Activated T-cell treated with anti-CD3 and anti-CD28 coated beads, Interleukin-2, amount 50 U/mL, for 24 hours (primary cell): ENCODE data around the gene ANKRD44.

Source experiments
- DNase-seq: peaks from one replicate; pipeline ENCODE4 v3.0.0-alpha.2; 2020
- H3K27ac Mint-ChIP-seq: 2 replicates; pipeline ENCODE4 v1.8.0; 2020; ENCODE audit warnings: mild to moderate bottlenecking, mixed read lengths
- H3K27me3 Mint-ChIP-seq: 2 replicates; pipeline ENCODE4 v1.8.0; 2020; ENCODE audit warnings: mixed read lengths
- H3K36me3 Mint-ChIP-seq: 2 replicates; pipeline ENCODE4 v1.8.0; 2020; ENCODE audit warnings: low read depth, mixed read lengths
- H3K4me1 Mint-ChIP-seq: 2 replicates; pipeline ENCODE4 v1.8.0; 2020; ENCODE audit warnings: low read depth, mixed read lengths
- H3K4me3 Mint-ChIP-seq: 2 replicates; pipeline ENCODE4 v1.8.0; 2020; ENCODE audit warnings: mild to moderate bottlenecking, moderate library complexity, mixed read lengths
- H3K9me3 Mint-ChIP-seq: 2 replicates; pipeline ENCODE4 v1.8.0; 2020; ENCODE audit warnings: mixed read lengths

Gene ANKRD44

DNA sequence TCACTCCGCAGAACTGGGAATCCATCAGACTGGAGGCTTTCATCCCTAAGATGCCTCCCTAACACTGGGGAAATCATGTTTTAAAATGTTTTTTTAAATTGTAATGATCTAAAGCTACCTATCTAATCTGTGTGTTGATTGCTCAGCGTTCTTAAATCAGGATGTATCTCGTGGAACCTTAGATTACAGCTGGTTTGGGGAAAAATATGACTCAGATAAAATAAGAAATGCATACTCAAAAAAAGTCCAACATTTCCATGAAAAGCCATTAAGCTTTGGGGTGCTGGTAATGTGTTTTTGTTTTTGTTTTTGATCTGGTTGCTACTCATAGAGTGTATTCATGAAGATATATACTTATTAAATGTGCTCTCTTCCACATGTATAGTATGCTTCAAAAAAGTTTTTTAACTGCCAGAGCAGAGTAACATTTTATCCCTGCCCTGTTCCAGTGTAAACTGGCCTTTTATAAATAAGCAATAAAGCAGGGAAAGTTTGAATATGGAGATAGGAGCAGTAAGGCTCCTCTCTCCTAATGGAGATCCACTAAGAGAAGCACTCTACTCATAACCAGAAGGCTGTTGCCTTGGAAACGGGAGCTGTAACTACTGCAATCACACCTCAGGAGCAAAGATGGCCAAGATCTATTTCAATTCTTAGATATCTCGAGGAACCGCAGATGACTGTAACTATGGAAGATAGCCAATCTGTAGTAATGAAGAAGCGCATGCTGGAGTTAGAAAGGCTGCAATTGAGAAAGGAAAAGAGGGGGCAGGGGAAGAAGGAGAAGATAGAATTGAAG lies 41.6 kb downstream of the ANKRD44 start:
- Mint-ChIP-seq H3K9me3 (peaks cover 3% of the 10 kb centered on the region), H3K4me3 (peak overlapping the region; percentile 26), H3K36me3 (peaks cover 25% of the 10 kb centered on the region), H3K27ac (peak overlapping the region; percentile 86), H3K4me1 (peaks cover 94% of the 10 kb centered on the region), H3K27me3 (no peaks in the 10 kb centered on the region)
- DNase-seq, result no peak

DNA sequence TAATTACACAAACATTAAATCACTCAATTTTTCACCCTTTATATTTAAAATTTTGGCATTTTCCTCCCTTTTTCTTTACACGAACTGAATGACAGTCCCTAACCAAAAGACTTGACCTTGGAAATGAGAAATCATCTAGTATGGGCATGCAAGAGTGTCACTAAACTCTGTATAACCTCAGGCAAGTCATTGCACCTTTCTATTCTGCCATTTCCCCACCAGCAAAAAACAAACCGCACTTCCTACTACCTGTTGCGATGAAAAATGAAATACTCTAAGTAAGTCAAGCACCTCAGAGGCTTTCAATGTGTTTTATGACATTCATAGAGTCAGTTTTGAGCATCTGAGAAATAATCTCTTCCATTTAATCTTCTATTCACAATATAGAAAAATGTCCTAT lies 44.1 kb downstream of the ANKRD44 start:
- peak overlapping the region; percentile 86 for H3K27ac Mint-ChIP-seq
- DNase-seq, result no peak
- H3K4me1 Mint-ChIP-seq, result peaks cover 99% of the 10 kb centered on the region
- no peaks in the 10 kb centered on the region for H3K27me3 Mint-ChIP-seq
- H3K4me3 Mint-ChIP-seq, result peak overlapping the region; percentile 42
- no peaks in the 10 kb centered on the region for H3K9me3 Mint-ChIP-seq
- peaks cover 29% of the 10 kb centered on the region for H3K36me3 Mint-ChIP-seq

DNA sequence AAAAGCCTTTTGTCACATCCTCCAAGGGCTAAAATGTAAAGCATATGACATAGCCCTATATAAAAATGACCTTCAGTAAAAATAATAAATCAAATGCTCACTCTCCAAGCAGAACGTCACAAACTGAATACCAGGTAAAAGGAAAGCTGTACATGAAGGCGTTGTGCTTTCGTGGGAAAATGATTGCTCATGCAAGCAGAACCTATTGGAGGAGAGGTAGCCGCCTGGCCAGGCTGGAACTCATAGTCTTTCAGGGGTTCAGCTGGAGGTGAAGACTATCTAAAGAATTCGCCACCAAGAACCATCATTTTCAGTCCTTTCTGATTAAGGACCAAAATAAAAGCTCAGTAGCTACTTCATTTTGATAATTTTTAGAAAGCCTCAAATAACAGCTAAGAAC lies 44.7 kb downstream of the ANKRD44 start:
- Mint-ChIP-seq H3K36me3 (peaks cover 30% of the 10 kb centered on the region), H3K27ac (peak overlapping the region; percentile 86), H3K27me3 (no peaks in the 10 kb centered on the region), H3K4me1 (peaks cover 97% of the 10 kb centered on the region), H3K9me3 (no peaks in the 10 kb centered on the region), H3K4me3 (peak overlapping the region; percentile 42)
- no peak for DNase-seq

DNA sequence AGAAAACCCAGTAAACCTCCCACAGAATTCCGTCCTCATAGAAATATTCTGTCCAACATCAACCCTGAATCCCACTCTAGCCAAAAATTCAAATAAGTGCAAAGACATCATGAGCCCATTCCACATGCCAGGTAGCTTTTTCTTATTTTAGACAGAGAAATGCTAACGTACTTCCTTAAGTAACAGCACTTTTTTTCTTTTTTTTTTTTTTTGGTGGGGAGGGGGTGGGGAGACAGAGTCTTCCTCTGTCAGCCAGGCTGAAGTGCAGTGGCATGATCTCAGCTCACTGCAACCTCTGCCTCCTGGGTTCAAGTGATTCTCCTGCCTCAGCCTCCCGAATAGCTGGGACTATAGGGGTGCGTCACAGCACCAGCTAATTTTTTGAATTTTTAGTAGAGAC lies 45.5 kb downstream of the ANKRD44 start:
- H3K36me3 Mint-ChIP-seq, result peaks cover 32% of the 10 kb centered on the region
- no peaks in the 10 kb centered on the region for H3K27me3 Mint-ChIP-seq
- peaks cover 90% of the 10 kb centered on the region for H3K4me1 Mint-ChIP-seq
- peak overlapping the region; percentile 42 for H3K4me3 Mint-ChIP-seq
- no peaks in the 10 kb centered on the region for H3K9me3 Mint-ChIP-seq
- H3K27ac Mint-ChIP-seq, result peak overlapping the region; percentile 86
- DNase-seq, result no peak

DNA sequence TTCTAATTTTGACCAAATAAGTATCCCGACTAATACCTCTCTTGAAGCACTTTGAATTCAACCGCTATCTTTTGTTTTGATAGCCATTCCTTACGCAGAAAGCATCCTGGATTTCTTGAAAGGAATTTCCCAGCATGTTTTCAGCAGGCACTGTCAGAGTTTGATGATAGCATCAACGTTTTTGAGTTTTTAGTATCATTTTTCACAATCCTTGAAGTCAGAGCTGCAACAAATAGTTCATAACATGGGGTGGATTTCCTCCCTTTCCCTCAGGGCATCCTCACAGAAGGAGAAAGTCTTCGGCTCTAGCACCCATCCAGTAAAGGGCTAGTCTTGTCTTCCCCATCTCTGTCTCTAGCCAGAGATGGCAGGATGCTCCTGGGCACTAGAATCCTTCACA lies 46.2 kb downstream of the ANKRD44 start:
- Mint-ChIP-seq H3K27me3 (no peaks in the 10 kb centered on the region), H3K9me3 (no peaks in the 10 kb centered on the region), H3K36me3 (peaks cover 36% of the 10 kb centered on the region), H3K4me3 (peak overlapping the region; percentile 53), H3K27ac (peak overlapping the region; percentile 86), H3K4me1 (peaks cover 90% of the 10 kb centered on the region)
- DNase-seq, result no peak

DNA sequence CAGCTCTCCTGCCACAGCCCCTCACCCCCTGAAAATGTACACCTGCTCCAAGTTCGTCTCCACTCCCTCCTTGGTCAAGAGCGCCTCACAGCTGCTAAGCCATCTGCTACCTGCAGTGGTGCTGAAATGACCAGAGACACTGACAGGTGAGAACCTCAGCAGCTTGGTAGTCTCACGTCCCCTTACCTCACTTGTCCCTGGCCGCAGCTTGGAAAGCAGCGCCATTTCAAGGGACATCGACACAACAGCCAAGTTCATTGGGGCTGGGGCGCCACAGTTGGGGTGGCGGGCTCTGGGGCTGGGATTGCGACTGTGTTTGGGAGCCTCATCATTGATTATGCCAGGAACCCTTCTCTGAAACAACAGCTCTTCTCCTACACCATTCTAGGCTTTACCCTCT lies 47.5 kb downstream of the ANKRD44 start:
- peaks cover 36% of the 10 kb centered on the region for H3K36me3 Mint-ChIP-seq

DNA sequence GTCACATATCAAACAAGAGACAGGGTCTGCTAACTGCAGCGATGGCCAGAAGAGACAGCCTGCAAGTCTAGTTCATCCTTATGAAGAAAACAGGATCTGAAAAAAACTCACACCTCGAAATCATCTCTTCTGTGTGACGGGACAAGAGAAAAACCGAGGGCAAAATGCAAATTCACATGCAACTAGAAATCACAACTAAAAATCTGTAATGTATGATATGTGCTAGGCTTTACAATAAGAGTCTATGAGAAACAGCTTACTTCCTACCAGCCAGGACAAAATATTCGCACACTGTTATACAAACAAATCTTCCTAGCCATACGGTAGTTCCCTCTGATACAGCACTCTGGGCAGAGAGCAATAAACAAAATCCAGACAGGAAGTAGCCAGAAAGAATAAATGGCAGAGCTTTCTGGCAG lies 48.8 kb downstream of the ANKRD44 start:
- Mint-ChIP-seq H3K9me3 (no peaks in the 10 kb centered on the region), H3K4me1 (peaks cover 86% of the 10 kb centered on the region), H3K27me3 (no peaks in the 10 kb centered on the region), H3K4me3 (peak overlapping the region; percentile 64), H3K27ac (peak overlapping the region; percentile 86), H3K36me3 (peaks cover 36% of the 10 kb centered on the region)
- DNase-seq, result no peak

More for the DNA sequence above, 47.5 kb downstream of the ANKRD44 start:
- peak overlapping the region; percentile 1 for H3K4me3 Mint-ChIP-seq
- no peaks in the 10 kb centered on the region for H3K9me3 Mint-ChIP-seq
- no peak for DNase-seq
- H3K27ac Mint-ChIP-seq, result peak overlapping the region; percentile 86
- no peaks in the 10 kb centered on the region for H3K27me3 Mint-ChIP-seq
- peaks cover 90% of the 10 kb centered on the region for H3K4me1 Mint-ChIP-seq

DNA sequence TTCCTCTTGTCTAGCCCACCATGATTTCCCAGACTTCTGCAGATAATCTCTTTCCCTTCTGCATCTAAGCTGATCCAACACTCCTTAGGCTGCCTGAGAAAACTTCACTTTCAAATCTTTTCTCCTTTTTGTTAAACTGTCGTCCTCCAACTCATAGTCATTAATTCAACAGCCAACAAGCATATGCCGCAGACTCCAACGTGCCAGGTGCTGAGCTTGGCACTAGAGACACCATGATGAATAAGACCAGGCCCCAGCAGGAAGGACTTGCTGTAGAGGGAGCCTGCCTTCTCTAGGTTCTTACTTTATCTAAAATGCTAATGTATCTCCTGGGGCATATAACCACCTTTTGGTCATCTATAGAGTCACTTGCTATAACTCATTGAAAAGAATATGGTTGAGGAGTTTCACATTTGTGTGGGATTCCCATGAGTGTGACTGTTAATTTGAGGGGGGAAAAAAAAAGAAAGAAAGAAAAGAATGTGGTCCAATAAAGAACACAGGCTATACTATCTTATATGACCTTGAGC lies 51.0 kb downstream of the ANKRD44 start:
- Mint-ChIP-seq H3K36me3 (peaks cover 40% of the 10 kb centered on the region), H3K4me3 (peak overlapping the region; percentile 36), H3K27ac (peak overlapping the region; percentile 95), H3K9me3 (no peaks in the 10 kb centered on the region), H3K27me3 (no peaks in the 10 kb centered on the region), H3K4me1 (peaks cover 86% of the 10 kb centered on the region)
- DNase-seq, result no peak

DNA sequence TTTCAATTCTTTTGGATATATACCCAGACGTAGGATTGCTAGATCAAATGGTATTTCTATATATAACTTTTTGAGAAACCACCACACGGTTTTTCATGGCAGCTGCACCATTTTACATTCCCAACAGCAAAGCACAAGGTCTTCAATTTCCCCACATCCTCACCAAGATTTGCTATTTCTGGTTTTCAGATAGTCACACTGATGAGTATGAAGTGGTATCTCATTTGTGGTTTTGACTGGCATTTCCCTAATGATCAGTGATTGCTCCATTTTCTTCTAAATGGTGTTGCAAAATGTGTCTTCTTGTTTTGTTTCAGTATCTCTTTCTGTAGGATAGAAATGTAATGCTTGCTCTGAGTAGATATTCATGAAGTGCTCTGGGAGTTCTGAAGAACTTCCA lies 52.0 kb downstream of the ANKRD44 start:
- H3K27ac Mint-ChIP-seq, result peak overlapping the region; percentile 95
- H3K36me3 Mint-ChIP-seq, result peaks cover 34% of the 10 kb centered on the region
- peak overlapping the region; percentile 36 for H3K4me3 Mint-ChIP-seq
- DNase-seq, result no peak
- peaks cover 86% of the 10 kb centered on the region for H3K4me1 Mint-ChIP-seq
- no peaks in the 10 kb centered on the region for H3K27me3 Mint-ChIP-seq
- no peaks in the 10 kb centered on the region for H3K9me3 Mint-ChIP-seq

DNA sequence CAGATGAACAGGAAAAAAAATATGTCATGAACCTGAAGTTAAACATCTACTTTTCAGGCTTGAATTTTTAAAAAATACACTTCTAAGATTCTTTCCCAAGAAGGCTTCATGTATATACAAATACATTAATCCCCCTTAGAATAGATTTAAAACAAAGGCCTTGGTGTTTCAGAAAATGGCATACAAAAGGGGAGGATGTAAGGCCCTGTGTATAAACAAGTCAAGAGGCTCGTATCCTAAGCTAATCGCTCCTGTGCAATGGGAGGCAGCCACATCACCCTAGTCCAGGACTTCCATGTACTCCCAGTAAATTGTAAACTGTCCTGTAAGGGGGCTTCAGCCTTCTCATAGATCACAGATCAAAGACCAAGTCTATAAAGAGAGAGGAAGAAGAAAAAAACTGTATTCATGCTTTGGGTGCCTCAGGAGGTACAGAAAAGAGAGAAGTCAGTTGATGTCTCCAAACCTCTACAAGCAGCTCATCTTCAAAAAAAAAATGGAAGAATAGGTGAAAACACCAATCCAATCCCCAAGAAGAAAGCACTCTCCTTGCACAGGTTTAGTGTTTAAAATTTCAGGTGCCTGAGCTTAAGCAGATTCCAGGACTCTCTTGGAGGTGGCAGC lies 53.9 kb downstream of the ANKRD44 start:
- Mint-ChIP-seq H3K9me3 (no peaks in the 10 kb centered on the region), H3K4me1 (peaks cover 83% of the 10 kb centered on the region), H3K27ac (peak overlapping the region; percentile 97), H3K27me3 (no peaks in the 10 kb centered on the region), H3K36me3 (peaks cover 20% of the 10 kb centered on the region), H3K4me3 (peak overlapping the region; percentile 82)
- DNase-seq, result no peak

DNA sequence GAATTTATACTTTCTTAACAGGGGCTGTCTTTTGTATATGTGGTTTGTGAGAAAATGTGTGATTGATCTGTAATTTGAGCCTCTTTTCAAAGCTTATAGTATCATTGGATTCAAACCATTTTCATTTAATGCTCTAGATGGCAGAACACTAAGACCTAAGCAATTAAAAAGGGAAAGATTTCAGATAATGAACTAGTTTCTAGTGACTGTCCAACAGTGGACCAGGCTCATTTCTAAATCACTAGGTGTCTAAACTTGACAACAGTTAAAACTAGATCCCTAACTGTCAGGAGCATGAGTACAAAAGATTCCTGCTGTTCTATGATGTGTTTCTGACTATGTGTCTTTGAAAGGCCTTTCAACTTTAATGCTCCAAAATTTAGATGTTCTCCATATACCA lies 54.6 kb downstream of the ANKRD44 start:
- Mint-ChIP-seq H3K9me3 (no peaks in the 10 kb centered on the region), H3K4me3 (peak overlapping the region; percentile 82), H3K4me1 (peaks cover 83% of the 10 kb centered on the region), H3K27me3 (no peaks in the 10 kb centered on the region), H3K36me3 (peaks cover 16% of the 10 kb centered on the region), H3K27ac (peak overlapping the region; percentile 97)
- no peak for DNase-seq

DNA sequence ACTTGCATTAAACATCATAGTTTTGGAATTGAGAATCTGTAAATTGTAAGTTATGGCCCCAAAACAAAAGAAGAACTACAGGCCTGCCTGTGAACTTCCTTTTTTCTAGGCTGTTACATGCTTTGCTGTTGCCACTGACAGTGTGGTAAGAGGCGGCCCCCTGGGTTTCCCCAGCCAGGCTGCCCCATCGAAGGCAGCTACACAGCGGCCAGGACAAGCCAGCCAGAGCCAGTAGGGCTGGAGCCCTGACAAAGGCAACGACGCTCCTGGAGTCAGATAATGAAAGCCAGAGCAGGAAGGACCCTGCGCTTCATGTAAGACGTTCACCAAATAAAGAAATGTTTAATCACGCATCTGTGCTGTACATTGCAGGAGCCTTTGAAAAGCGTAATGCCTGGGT lies 55.0 kb downstream of the ANKRD44 start:
- no peaks in the 10 kb centered on the region for H3K27me3 Mint-ChIP-seq
- H3K27ac Mint-ChIP-seq, result peak overlapping the region; percentile 97
- peak; percentile 78 for DNase-seq
- H3K4me3 Mint-ChIP-seq, result peak overlapping the region; percentile 82
- H3K9me3 Mint-ChIP-seq, result no peaks in the 10 kb centered on the region
- H3K36me3 Mint-ChIP-seq, result peaks cover 16% of the 10 kb centered on the region
- H3K4me1 Mint-ChIP-seq, result peaks cover 86% of the 10 kb centered on the region

DNA sequence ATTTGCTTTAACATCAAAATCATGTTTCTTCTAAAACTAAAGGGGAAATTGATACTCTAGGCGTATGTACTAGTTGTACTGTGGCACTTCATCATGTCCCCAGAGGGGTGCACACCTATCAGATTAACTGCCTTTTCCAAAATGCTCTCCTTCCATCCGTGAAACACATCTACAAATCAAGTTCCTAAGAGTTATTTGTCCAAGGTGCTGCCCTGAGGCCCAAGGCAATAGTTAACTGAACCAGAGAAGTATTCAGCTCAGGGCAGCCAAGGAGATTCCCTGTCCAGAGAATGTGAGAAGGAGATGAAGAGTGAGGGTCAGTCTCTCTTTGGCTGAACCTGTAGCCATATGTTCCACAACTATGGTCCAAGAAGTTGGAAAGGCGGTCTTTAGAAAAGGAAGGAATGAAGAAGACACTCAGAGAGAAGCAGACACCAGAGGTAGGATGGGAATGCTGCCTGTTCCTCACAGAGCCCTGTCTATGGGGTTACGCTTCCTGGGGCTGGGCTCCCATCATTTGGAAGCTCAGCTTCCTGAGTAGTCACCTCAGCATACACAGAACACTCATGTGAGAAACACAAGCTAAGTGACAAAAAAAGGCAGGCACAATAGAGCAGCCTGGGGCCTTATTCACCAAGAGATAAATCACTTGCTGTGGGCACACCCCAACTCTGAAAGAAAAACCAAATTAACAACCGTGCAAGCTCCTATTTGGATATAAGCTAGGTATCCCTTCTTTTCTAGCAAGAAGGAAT lies 55.6 kb downstream of the ANKRD44 start:
- no peaks in the 10 kb centered on the region for H3K27me3 Mint-ChIP-seq
- peak overlapping the region; percentile 97 for H3K27ac Mint-ChIP-seq
- peaks cover 89% of the 10 kb centered on the region for H3K4me1 Mint-ChIP-seq
- H3K9me3 Mint-ChIP-seq, result no peaks in the 10 kb centered on the region
- no peak for DNase-seq
- peaks cover 16% of the 10 kb centered on the region for H3K36me3 Mint-ChIP-seq
- H3K4me3 Mint-ChIP-seq, result peak overlapping the region; percentile 82

DNA sequence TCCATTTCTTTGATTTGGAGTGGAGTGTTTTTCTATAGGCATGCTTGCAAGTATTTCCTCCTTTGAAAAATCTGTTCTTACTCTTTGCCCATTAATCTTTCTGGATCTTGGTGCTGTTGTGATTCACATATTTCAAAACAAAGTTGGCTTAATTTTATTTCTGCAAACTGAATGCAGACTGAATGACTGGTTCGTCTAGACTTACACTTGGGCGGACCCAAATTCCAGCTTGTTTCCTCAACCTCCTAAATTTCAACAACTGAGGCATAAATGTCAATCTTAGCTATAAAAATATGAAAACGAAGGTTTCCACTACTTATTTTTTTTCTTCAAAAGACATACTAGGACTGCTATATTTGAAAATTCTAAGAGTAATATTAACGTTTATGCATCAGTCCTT lies 59.0 kb downstream of the ANKRD44 start:
- peak overlapping the region; percentile 67 for H3K27ac Mint-ChIP-seq
- no peak for DNase-seq
- H3K36me3 Mint-ChIP-seq, result peaks cover 28% of the 10 kb centered on the region
- H3K9me3 Mint-ChIP-seq, result no peaks in the 10 kb centered on the region
- no peaks in the 10 kb centered on the region for H3K27me3 Mint-ChIP-seq
- peaks cover 92% of the 10 kb centered on the region for H3K4me1 Mint-ChIP-seq
- H3K4me3 Mint-ChIP-seq, result no peak overlapping the region
